HT1080 (cell line): Measurements from ENCODE around the gene TTC36. TPM values are rescaled to one million over a fixed set of nuclear protein-coding genes. Genes with fewer than 3 reads are reported as not detected.
"Not testable (repeated sequence)": the region's sequence is repeated elsewhere in the genome, so short reads cannot be mapped to it uniquely, and the experiment has no call there.

Experiments
- DNase-seq: peaks from one replicate; pipeline ENCODE4 v3.0.0-alpha.2; 2015; ENCODE audit warnings: low read depth
- polyA plus RNA-seq, 2 experiments: library from polyadenylated mRNA; depleted of rRNA; stranded (reverse); fragments of >200 nt; gene quantifications; 2 replicates each; pipeline ENCODE4 v1.2.3, GENCODE V29; 2015
- total RNA-seq: library from RNA; depleted of rRNA; stranded (reverse); fragments of >200 nt; shearing (Covaris generic); gene quantifications from 2 replicates; pipeline ENCODE4 v1.2.3, GENCODE V29; 2014; rRNA removed

The TTC36 gene, protein sequence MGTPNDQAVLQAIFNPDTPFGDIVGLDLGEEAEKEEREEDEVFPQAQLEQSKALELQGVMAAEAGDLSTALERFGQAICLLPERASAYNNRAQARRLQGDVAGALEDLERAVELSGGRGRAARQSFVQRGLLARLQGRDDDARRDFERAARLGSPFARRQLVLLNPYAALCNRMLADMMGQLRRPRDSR
- 0.85 and 1.1 TPM in 2 replicates for total RNA-seq
- polyA plus RNA-seq (2015; cell fraction: cytosol; rRNA removed), result 0.10 TPM in 1 of 2 replicates, not detected in the other
- polyA plus RNA-seq (2015; cell fraction: nucleus; rRNA removed), result 0.23 TPM in 1 of 2 replicates, not detected in the other

DNA sequence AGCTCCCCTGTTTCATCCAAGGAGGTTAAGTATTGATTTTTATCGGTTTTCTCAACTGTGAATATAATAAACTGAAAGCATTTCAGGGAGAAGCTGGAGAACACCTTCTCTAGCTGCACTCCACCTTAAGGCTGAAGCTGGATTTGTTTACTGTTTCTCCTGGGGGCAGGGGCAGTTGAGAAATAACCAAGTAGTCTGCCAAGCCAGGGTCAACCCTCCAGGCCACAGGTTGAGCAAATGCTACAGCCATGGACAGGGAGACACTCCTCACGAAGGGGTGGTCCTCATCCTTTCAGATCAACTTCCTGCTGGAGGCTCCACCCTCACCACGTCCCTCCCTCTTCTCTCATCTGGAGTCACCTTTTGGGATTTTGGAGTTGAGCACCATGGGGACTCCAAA is at the start of gene TTC36:
TSS of gene TTC36 (plus strand) at position 366 of the 400 bp plus-strand sequence. CDS start at position 387, 21 bp downstream.
- no peak for DNase-seq

DNA sequence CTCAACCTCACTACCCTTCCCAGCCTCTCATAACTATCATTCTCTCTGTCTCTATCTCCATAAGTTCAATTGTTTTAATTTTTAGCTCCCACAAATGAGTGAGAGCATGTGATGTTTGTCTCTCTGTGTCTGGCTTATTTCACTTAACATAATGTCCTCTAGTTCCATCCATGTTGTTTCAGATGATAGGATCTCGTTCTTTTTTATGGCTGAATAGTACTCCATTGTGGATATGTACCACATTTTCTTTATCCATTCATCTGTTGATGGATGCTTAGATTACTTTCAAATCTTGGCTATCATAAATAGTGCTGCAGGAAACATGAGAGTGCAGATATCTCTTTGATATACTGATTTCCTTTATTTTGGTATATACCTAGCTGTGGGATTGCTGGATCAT is 46.0 kb upstream of the TTC36 start:
- DNase-seq, result not testable (repeated sequence)

DNA sequence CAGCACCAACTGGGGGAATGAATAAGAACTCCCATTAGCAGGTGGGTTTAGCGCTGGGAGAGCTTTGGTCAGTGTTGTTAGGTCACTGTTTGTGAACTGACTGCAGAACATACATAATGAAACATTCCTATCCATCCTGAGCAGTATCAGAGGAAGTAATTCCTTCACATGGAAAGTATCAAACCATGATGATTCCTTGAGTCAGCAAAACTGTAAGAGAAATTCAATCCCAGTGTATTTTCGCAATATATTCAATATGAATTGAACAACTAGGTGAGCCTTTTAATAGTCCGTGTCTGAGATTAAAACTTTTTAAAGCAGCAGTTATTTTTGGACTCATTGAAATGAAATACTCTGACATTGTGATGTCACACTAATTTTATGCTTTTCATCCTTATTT is 42.9 kb upstream of the TTC36 start:
- DNase-seq, result no peak

DNA sequence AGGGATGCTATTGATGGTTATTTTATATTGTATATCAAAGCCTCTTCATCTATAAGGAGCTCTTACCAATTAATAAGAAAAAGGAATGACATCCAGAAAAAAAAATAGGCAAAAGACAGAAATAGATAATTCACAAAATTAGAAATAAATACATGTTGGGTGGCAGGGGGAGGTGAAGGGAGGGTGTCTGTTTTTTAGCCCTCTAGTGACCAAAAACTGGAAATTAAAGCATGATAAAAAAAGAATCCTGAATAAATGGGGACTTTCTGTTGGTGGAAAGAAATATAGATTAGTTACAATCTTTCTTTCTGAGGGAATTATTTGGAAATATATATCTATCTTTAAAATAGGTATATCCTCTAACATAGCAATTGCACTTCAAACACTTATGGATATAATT is 42.0 kb upstream of the TTC36 start:
- DNase-seq, result no peak

DNA sequence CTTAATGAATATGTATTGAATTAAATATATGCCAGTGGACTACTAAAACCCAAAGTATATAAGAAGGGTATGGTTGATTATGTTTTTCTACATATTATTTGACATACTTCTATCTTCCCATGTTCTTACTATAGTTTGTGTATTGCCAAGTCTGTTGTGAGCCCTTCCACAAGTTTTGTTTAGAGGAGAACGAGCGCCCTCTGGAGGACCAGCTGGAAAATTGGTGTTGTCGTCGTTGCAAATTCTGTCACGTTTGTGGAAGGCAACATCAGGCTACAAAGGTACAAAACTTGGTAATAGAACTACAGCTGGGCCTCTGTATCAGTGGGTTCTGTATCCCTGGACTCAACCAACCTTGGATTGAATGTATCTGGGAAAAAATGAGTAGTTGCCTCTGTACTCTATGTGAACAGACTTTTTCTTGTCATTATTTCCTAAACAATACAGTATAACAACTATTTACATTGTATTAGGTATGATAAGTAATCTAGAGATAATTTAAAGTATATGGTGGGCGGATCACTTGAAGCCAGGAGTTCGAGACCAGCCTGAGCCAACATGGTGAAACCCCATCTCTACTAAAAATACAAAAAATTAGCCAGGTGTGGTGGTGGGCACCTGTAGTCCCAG is 38.7 kb upstream of the TTC36 start:
- peak; percentile 60 for DNase-seq

DNA sequence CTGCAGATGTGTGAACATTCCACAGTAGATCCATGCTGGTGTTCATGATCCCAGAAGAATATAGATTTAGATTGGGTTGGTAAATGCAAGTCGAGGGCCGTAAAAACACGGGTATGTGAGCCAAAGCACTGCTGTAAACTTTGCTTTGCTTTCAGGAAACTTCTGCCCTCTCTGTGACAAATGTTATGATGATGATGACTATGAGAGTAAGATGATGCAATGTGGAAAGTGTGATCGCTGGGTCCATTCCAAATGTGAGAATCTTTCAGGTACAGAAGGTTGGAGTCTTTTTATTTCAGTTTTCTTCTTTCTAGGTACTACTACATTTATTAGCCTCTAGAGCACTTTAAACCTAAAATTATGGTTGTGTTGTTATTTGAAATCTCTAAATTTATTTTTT is 36.2 kb upstream of the TTC36 start:
- DNase-seq, result no peak

DNA sequence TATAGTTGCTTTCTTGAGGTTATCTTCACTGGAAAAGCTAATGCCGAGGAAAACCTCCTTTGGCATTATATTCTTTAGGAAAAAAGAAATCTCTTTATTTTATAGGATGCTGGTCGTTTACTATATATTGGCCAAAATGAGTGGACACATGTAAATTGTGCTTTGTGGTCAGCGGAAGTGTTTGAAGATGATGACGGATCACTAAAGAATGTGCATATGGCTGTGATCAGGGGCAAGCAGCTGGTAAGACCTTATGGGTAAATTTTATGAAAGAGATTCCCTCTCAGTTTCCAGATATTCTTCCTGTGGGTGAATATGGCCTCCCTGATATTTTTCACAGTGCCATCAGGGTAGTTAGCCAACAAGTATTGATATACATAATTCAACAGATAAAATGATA is 29.4 kb upstream of the TTC36 start:
- peak; percentile 87 for DNase-seq

DNA sequence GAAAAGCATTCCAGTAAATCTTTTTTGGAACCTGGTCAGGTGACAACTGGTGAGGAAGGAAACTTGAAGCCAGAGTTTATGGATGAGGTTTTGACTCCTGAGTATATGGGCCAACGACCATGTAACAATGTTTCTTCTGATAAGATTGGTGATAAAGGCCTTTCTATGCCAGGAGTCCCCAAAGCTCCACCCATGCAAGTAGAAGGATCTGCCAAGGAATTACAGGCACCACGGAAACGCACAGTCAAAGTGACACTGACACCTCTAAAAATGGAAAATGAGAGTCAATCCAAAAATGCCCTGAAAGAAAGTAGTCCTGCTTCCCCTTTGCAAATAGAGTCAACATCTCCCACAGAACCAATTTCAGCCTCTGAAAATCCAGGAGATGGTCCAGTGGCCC is 24.1 kb upstream of the TTC36 start:
- DNase-seq, result no peak

DNA sequence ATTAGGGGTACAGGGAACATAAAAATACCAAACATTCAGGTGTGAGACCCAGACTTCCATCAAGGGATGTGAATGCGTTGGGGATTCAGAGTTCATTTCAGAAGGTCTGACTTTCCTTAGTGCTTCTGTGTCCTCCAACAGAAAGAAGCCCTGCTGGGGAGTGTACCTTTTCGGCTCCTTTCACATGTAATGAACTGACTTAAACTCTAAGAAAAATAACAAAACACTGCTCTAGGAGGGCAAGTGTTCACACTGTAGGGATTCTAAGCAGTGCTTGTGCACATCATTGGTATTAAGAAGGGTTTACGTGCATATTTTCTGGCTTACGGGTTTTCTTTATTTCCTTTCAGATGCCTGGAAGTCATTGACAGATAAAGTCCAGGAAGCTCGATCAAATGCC is 15.7 kb upstream of the TTC36 start:
- no peak for DNase-seq

DNA sequence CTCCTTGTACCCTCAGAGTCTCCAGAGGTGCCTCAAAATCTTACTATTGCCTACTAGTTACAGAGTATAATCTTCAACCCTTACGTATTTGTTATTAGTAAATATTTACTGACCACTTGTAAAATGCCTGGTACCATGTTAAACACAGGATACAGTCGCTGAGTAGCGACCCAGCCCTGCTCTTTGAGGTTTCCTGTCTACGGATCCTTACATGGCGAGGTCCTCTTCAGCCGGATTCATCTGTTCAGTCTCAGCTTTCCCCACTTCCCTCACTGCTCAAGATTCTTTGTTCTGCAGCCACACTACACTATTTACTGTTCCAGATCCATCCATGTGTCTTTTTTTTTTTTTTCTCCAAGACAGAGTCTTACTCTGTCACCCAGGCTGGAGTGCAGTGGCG is 13.2 kb upstream of the TTC36 start:
- DNase-seq, result no peak

DNA sequence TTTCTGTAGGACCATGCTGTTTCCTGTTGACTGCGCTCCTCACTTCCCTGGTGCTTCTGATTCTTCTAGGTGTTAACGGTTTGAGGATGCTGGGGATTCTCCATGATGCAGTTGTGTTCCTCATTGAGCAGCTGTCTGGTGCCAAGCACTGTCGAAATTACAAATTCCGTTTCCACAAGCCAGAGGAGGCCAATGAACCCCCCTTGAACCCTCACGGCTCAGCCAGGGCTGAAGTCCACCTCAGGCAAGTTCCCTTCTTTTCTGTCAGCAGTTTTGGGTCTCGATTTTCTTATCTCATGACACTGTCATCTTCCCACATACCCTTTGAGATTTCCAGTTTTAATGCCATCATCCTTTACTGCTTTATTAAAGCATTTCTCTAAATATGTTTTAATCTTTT is 7.7 kb upstream of the TTC36 start:
- no peak for DNase-seq

DNA sequence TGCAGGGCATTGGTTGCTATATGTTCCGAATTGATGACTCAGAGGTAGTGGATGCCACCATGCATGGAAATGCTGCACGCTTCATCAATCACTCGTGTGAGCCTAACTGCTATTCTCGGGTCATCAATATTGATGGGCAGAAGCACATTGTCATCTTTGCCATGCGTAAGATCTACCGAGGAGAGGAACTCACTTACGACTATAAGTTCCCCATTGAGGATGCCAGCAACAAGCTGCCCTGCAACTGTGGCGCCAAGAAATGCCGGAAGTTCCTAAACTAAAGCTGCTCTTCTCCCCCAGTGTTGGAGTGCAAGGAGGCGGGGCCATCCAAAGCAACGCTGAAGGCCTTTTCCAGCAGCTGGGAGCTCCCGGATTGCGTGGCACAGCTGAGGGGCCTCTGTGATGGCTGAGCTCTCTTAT is 5.4 kb upstream of the TTC36 start:
- no peak for DNase-seq

DNA sequence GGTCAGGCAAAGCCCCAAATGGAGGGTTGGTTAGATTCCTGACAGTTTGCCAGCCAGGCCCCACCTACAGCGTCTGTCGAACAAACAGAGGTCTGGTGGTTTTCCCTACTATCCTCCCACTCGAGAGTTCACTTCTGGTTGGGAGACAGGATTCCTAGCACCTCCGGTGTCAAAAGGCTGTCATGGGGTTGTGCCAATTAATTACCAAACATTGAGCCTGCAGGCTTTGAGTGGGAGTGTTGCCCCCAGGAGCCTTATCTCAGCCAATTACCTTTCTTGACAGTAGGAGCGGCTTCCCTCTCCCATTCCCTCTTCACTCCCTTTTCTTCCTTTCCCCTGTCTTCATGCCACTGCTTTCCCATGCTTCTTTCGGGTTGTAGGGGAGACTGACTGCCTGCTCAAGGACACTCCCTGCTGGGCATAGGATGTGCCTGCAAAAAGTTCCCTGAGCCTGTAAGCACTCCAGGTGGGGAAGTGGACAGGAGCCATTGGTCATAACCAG is 4.7 kb upstream of the TTC36 start:
- peak; percentile 38 for DNase-seq

DNA sequence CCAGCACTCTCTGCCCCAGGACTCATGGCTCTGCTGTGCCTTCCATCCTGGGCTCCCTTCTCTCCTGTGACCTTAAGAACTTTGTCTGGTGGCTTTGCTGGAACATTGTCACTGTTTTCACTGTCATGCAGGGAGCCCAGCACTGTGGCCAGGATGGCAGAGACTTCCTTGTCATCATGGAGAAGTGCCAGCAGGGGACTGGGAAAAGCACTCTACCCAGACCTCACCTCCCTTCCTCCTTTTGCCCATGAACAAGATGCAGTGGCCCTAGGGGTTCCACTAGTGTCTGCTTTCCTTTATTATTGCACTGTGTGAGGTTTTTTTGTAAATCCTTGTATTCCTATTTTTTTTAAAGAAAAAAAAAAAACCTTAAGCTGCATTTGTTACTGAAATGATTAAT is 2.9 kb upstream of the TTC36 start:
- DNase-seq, result no peak

DNA sequence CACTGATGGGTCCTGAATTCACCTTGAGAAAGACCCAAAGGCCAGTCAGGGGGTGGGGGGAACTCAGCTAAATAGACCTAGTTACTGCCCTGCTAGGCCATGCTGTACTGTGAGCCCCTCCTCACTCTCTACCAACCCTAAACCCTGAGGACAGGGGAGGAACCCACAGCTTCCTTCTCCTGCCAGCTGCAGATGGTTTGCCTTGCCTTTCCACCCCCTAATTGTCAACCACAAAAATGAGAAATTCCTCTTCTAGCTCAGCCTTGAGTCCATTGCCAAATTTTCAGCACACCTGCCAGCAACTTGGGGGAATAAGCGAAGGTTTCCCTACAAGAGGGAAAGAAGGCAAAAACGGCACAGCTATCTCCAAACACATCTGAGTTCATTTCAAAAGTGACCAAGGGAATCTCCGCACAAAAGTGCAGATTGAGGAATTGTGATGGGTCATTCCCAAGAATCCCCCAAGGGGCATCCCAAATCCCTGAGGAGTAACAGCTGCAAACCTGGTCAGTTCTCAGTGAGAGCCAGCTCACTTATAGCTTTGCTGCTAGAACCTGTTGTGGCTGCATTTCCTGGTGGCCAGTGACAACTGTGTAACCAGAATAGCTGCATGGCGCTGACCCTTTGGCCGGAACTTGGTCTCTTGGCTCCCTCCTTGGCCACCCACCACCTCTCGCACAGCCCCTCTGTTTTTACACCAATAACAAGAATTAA is 2.4 kb upstream of the TTC36 start:
- no peak for DNase-seq

DNA sequence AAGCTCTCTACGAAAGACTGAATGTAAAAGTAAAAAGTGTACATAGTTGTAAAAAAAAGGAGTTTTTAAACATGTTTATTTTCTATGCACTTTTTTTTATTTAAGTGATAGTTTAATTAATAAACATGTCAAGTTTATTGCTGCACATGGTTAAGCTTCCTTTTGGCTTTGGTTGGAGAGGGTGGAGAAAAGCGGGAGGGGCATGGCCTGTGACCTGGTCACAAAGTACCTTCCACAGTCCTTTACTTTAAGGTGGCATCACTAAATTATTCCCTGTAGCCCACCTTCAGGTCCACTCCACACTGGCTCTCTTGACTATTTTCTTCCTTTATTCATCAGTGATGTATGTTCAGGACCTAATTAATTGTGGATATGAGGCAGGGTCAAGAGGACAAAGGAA is 586 bp upstream of the TTC36 start:
- DNase-seq, result no peak

DNA sequence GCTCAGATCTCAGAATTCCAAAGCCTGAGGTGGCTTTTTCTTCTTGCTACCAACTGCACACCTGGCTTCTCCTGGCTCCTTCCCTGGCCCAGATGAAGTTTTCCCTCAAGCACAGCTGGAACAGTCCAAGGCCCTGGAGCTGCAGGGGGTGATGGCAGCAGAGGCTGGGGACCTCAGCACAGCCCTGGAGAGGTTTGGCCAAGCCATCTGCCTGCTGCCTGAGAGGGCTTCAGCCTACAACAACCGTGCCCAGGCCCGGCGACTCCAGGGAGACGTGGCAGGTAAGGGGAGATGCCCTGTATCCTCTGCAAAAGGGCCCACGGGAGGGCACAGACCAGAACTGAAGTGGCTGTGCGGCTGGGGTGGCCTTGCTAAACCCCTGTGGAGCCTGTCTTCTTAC is 1.2 kb downstream of the TTC36 start:
- no peak for DNase-seq

DNA sequence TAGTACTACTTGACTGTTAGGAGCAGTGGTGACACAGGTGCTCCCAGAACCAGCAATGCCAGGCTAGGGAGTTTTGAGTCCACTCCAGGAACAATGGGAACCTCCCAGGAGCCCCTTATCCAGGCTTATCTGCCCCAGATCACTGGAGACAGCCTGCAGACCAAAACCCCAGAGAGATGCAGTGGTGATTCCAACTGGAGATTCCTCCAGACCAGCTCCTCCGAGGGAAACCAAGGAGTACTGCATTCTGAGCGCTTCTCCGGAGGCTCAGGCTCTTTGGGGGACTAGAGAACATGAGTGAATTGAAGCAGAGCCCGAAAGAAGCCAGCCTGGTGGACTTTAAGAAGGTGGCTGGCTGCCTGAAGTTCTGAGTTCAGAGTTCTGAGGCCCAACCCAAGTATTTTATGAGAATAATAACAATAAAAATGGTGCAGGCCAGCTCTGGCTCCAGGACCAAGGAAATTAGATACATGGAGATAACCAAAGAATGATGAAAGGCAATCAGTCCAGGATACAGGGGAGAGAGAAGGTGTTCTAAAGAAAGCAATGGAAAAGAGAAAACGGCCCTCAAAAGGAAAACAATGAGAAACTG is 2.4 kb downstream of the TTC36 start:
- DNase-seq, result no peak

DNA sequence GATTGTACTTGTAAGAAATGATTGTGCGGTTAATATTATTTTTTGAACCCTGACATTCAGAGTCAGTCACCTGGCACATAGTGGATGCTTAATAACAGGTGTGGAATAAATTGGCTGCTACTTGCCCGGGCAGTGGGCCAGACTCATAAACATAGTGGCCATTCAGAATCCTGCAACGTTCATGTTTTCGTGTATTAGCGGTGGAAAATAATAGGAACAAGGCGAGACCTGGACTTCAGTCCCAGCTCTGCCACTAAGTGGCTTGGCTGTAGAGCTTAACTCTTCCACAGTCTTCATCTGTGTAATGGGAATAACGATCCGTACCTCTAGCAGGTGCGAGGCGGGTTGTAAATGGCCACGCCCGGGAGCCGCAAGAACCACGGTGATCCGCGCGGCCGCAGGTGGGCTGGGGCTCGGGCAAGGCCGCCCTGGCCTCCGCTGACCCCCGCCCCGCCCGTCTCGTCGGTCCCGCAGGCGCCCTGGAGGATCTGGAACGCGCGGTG is 3.0 kb downstream of the TTC36 start:
- DNase-seq, result no peak

DNA sequence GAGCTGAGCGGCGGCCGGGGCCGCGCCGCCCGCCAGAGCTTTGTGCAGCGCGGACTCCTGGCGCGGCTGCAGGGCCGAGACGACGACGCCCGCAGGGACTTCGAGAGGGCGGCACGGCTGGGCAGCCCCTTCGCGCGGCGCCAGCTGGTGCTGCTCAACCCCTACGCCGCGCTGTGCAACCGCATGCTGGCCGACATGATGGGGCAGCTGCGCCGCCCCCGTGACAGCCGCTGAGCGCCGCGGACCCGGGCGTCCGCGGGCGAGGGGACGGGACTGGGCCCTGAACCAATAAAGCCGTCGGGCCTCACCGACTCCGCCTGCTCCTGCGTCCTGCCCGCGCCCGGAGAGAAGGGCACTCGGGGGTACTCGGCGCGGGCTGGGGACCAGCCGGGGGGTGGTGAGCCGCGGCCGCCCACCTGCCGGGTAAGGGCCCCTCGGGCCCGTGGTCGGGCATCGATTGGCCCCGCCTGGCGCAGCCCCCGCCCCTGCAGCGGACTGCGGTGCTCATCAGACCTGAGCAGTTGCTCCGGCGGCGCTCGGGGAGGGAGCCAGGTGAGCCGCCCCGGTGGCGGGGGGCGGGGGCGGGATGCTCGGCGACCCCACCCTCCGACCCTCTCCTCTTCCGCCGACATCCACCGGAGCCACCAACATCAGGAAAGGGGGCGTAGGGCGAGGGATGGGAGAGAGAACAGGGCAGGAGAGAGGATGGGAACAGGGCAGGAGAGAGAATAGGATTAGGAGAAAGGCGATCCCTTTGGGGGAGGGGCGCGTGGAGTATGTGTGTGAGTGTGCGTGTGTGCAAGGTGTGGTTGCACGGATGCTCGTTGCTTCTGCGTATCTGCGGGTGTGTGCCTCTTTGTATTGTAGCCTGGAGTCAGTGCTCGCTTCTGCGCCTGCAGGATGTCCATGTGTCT is 3.7 kb downstream of the TTC36 start, which contains the start of gene TMEM25:
TSS of gene TMEM25 (plus strand) at position 510 of the 914 bp plus-strand sequence. CDS start 610 bp downstream, outside the sequence.
- DNase-seq, result peak; percentile 44
